Left lung (tissue), 10 donors: ENCODE results near the gene LEMD1. TPM values are rescaled to one million over a fixed set of nuclear protein-coding genes. Genes with fewer than 3 reads are reported as not detected.
"Not testable (repeated sequence)": the region's sequence is repeated elsewhere in the genome, so short reads cannot be mapped to it uniquely, and the experiment has no call there.

Experiments
- ATAC-seq: fragments of 200-7000 bp; cut with Tn5 transposase; one replicate; pipeline ENCODE4 v1.9.1; 2020; ENCODE audit warnings: moderate library complexity
- DNase-seq, 4 donors: peaks; one replicate each; pipeline ENCODE4 v3.0.0-alpha.2; 2013 to 2020
- H3K27ac ChIP-seq, 2 donors: fragments of 200-600 bp; sonication (generic) in 1 of 2; one replicate each; pipeline versions ENCODE4 v1.5.0 to v1.8.0; 2020 to 2021
- H3K27me3 ChIP-seq, 2 donors: fragments of 200-600 bp; sonication (generic) in 1 of 2; one replicate each; pipeline versions ENCODE4 v1.5.0 to v1.8.0; 2020 to 2021
- H3K36me3 ChIP-seq, 2 donors: fragments of 200-600 bp; sonication (generic) in 1 of 2; one replicate each; pipeline versions ENCODE4 v1.5.0 to v1.8.0; 2020 to 2021
- H3K4me1 ChIP-seq, 2 donors: fragments of 200-600 bp; one replicate each; pipeline ENCODE4 v1.8.0; 2021
- H3K4me3 ChIP-seq, 2 donors: fragments of 200-600 bp; sonication (generic) in 1 of 2; one replicate each; pipeline versions ENCODE4 v1.5.0 to v1.8.0; 2020 to 2021; ENCODE audit warnings: mild to moderate bottlenecking in 1 of 2
- H3K9me3 ChIP-seq, 2 donors: fragments of 200-600 bp; sonication (generic) in 1 of 2; one replicate each; pipeline versions ENCODE4 v1.5.0 to v1.8.0; 2020 to 2021
- CTCF ChIP-seq, 2 donors: fragments of 200-600 bp; sonication (generic) in 1 of 2; IDR thresholded peaks; one replicate each; pipeline versions ENCODE4 v1.5.0 to v1.8.0; 2021; ENCODE audit warnings: antibody characterized with exemption in 2 of 2
- intact Hi-C, 2 donors: fragments of 100-400 bp; cut with DNase I; formaldehyde crosslinking; loops; one replicate each; pipeline versions ENCODE4 v1.11.2 to v1.14.2; 2022
- polyA plus RNA-seq, 6 donors: library from polyadenylated mRNA; unstranded; fragments of 120-200 nt; gene quantifications; one replicate each; pipeline ENCODE4 v1.2.1, GENCODE V29; 2013; ENCODE audit not compliant: insufficient read length in 6 of 6
- total RNA-seq, 2 donors: library from RNA; stranded (reverse); fragmentation: NEBNext Ultra II Directional; extraction: Animal tissue kit (Norgen Biotek cat#: 25700); gene quantifications; one replicate each; pipeline ENCODE4 v1.2.1, GENCODE V29; 2021
- donor health status: DM: no; HTN: yes; CAD: no.
- donor health status: DM: no; HTN: no; CAD: no.

The LEMD1 gene
- total and polyA plus RNA-seq, 8 donors, result 2.1 to 4.4 (median 3.5) TPM

- Histone ChIP-seq H3K36me3 (no peaks in the 10 kb centered on the region), H3K27ac (no peak overlapping the region), H3K27me3 (peaks cover 0 to 20% of the 10 kb centered on the region in 2 donors), H3K9me3 (no peaks in the 10 kb centered on the region), H3K4me3 (no peak overlapping the region), H3K4me1 (no peaks in the 10 kb centered on the region)
- no peak for ATAC-seq
- TF ChIP-seq CTCF (IDR thresholded peaks at IDR 0.05), result no peak
- DNase-seq, result no peak
- intact Hi-C loops, result no loop called here
Observed at GRCh38 chr1:205387845-205388244, 34.0 kb downstream of the LEMD1 start.

DNA sequence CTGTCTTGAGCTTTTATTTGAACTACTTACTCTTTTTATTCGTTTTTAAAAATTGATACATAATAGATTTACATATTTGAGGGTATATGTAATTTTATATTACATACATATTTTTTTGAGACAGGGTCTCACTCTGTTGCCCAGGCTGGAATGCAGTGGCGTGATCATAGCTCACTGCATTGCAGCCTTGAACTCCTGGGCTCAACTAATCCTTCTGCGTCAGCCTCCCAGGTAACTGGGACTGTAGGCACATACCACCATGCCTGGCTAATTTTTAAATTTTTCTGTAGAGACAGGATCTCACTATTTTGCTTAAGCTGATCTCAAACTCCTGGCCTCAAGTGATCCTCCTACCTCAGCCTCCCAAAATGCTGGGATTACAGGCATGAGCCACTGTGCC is 38.9 kb downstream of the LEMD1 start:
- H3K4me1 ChIP-seq, H3K27me3 ChIP-seq, DNase-seq, H3K36me3 ChIP-seq, H3K4me3 ChIP-seq, intact Hi-C loops, H3K9me3 ChIP-seq, H3K27ac ChIP-seq: not testable (repeated sequence)
- ATAC-seq, result peak; percentile 10

GRCh38 chr1:205382561-205382960 is 39.3 kb downstream of the LEMD1 start:
- H3K27me3 ChIP-seq, result peaks cover 0 to 10% of the 10 kb centered on the region in 2 donors
- H3K4me3 ChIP-seq, result no peak overlapping the region
- ATAC-seq, result peak; percentile 83
- peak in 2 of 4 donors; percentile 36 to 69 for DNase-seq
- no peaks in the 10 kb centered on the region for H3K9me3 ChIP-seq
- no peaks in the 10 kb centered on the region for H3K4me1 ChIP-seq
- intact Hi-C loops, result no loop called here
- no peak for TF ChIP-seq CTCF (IDR thresholded peaks at IDR 0.05)
- no peaks in the 10 kb centered on the region for H3K36me3 ChIP-seq
- H3K27ac ChIP-seq, result no peak overlapping the region

DNA sequence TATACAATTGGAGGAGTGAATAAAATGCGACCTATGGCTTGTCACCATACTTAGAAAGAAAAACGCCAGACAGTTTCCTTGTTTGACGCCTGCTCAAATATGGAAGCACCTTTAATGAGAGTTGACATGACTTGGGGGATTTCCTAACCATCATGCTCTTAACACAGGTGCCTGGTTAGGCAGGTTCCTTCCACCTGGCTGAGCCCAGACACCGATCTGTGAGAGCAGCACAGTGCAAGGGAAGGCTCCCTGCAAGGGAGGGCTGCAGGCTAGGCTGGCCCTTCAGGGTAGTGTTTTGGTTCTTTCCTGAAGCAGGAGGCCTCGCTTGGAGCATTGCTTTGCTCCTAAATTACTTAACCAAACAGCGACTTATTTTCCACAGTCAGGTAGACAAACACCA is 40.6 kb downstream of the LEMD1 start:
- intact Hi-C loops, result no loop called here
- Histone ChIP-seq H3K9me3 (no peaks in the 10 kb centered on the region), H3K27ac (no peak overlapping the region), H3K27me3 (peaks cover 0 to 19% of the 10 kb centered on the region in 2 donors), H3K4me3 (no peak overlapping the region), H3K4me1 (no peaks in the 10 kb centered on the region), H3K36me3 (no peaks in the 10 kb centered on the region)
- no peak for TF ChIP-seq CTCF (IDR thresholded peaks at IDR 0.05)
- DNase-seq, result no peak
- peak; percentile 61 for ATAC-seq

DNA sequence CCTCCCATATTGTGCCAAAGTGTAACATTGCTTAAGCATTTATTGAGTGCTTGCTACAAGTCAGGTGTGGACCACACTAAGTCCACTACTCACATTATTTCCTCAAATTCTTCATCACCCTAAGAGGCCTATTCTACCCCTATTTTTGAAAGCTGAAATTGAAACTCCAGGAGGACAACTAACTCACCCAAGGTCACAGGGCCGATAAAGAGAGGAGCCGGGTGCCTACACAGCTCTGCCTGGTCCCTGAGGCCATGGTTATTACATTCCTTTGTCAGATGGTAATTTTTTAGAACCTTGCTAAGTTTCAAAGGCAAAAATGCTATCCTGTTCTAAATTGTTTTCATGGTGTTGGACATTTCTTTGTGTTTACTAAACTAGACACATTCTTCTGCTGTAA is 41.0 kb downstream of the LEMD1 start:
- H3K27ac ChIP-seq, result no peak overlapping the region
- no peak for ATAC-seq
- no peaks in the 10 kb centered on the region for H3K36me3 ChIP-seq
- intact Hi-C loops, result no loop called here
- no peaks in the 10 kb centered on the region for H3K4me1 ChIP-seq
- no peak for DNase-seq
- no peak for TF ChIP-seq CTCF (IDR thresholded peaks at IDR 0.05)
- H3K4me3 ChIP-seq, result no peak overlapping the region
- H3K27me3 ChIP-seq, result peaks cover 0 to 21% of the 10 kb centered on the region in 2 donors
- H3K9me3 ChIP-seq, result no peaks in the 10 kb centered on the region

DNA sequence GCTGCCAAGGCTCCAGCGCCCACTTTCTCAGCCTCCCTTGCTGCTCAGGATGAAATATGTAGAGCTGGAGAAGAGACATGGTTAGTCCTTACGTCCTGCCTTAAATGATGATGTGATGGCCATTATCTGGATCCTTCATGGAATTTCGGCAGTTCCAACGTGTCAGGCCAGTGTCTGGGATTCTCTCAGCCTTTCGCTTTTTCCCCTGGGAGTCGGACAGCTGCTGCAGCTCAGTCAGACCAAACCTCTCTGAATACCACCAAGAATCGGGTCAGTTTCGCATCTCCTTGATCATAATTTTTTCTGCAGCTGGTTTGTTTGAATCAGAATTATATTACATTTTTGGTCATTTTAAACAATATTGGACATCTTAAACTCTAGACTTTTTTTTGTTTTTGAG is 42.8 kb downstream of the LEMD1 start:
- peaks cover 0 to 32% of the 10 kb centered on the region in 2 donors for H3K27me3 ChIP-seq
- no peak overlapping the region for H3K27ac ChIP-seq
- no peak overlapping the region for H3K4me3 ChIP-seq
- H3K4me1 ChIP-seq, result peaks cover 0 to under 1% of the 10 kb centered on the region in 2 donors
- no peaks in the 10 kb centered on the region for H3K36me3 ChIP-seq
- no peak for ATAC-seq
- TF ChIP-seq CTCF (IDR thresholded peaks at IDR 0.05), result no peak
- intact Hi-C loops, result no loop called here
- DNase-seq, result no peak
- no peaks in the 10 kb centered on the region for H3K9me3 ChIP-seq
